ENCODE results near the gene GPR152.

GPR152 gene

GRCh38 chr11:67406420-67406968 is 46.0 kb downstream of the GPR152 start:
- Histone ChIP-seq H3F3A (ENCODE audit: insufficient read depth, low read length) (no peaks in the 10 kb centered on the region), H3K36me3 (ENCODE audit: insufficient read depth, low read length) (peaks cover 22% of the 10 kb centered on the region; the same call in 1 of the 2 replicates), H2AFZ (ENCODE audit: low read length) (no peak overlapping the region), H3K4me3 (ENCODE audit: low read depth, low read length, poor library complexity, severe bottlenecking) (peak overlapping the region; percentile 75), H3K4me2 (ENCODE audit: low read length) (peak overlapping the region; percentile 89), H3K79me2 (ENCODE audit: insufficient read depth, low read length) (no peaks in the 10 kb centered on the region), H3K9ac (ENCODE audit: low read length) (peak overlapping the region; percentile 94; the same call in 1 of the 2 replicates), H3K27me3 (ENCODE audit: insufficient read depth, low read length) (no peaks in the 10 kb centered on the region), H3K9me2 (ENCODE audit: low read depth, low read length) (no peaks in the 10 kb centered on the region), H4K20me1 (ENCODE audit: insufficient read depth, low read length) (no peaks in the 10 kb centered on the region), H3K27ac (ENCODE audit: low read depth, low read length, poor library complexity, severe bottlenecking) (peak overlapping the region; percentile 93), H3K4me1 (ENCODE audit: insufficient read depth, low read length, severe bottlenecking) (peaks cover 94% of the 10 kb centered on the region), H3K9me3 (ENCODE audit: low read length) (no peaks in the 10 kb centered on the region)
- TF ChIP-seq EZH2 (IDR thresholded peaks at IDR 0.05; ENCODE audit: borderline replicate concordance, low read length) = no peak
- TF ChIP-seq, protein P1, sequence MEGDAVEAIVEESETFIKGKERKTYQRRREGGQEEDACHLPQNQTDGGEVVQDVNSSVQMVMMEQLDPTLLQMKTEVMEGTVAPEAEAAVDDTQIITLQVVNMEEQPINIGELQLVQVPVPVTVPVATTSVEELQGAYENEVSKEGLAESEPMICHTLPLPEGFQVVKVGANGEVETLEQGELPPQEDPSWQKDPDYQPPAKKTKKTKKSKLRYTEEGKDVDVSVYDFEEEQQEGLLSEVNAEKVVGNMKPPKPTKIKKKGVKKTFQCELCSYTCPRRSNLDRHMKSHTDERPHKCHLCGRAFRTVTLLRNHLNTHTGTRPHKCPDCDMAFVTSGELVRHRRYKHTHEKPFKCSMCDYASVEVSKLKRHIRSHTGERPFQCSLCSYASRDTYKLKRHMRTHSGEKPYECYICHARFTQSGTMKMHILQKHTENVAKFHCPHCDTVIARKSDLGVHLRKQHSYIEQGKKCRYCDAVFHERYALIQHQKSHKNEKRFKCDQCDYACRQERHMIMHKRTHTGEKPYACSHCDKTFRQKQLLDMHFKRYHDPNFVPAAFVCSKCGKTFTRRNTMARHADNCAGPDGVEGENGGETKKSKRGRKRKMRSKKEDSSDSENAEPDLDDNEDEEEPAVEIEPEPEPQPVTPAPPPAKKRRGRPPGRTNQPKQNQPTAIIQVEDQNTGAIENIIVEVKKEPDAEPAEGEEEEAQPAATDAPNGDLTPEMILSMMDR (IDR thresholded peaks at IDR 0.05; ENCODE audit: low read length) = no peak

- Histone ChIP-seq H3K9ac (ENCODE audit: low read length) (peak overlapping the region; percentile 94; the same call in 1 of the 2 replicates), H3K4me3 (ENCODE audit: low read depth, low read length, poor library complexity, severe bottlenecking) (peak overlapping the region; percentile 75)
These were observed 46.7 kb downstream of the GPR152 start for GRCh38 chr11:67405688-67406339.

GRCh38 chr11:67405196-67405567 is 47.3 kb downstream of the GPR152 start:
- Histone ChIP-seq H3K27ac (ENCODE audit: low read depth, low read length, poor library complexity, severe bottlenecking) (peak overlapping the region; percentile 93), H3K4me1 (ENCODE audit: insufficient read depth, low read length, severe bottlenecking) (peaks cover 93% of the 10 kb centered on the region), H3K9me2 (ENCODE audit: low read depth, low read length) (no peaks in the 10 kb centered on the region), H2AFZ (ENCODE audit: low read length) (no peak overlapping the region), H3K4me3 (ENCODE audit: low read depth, low read length, poor library complexity, severe bottlenecking) (peak overlapping the region; percentile 75), H3K9ac (ENCODE audit: low read length) (peak overlapping the region; percentile 94; the same call in 1 of the 2 replicates), H3K36me3 (ENCODE audit: insufficient read depth, low read length) (peaks cover 19% of the 10 kb centered on the region; the same call in 1 of the 2 replicates), H3K79me2 (ENCODE audit: insufficient read depth, low read length) (peaks cover 9% of the 10 kb centered on the region; the same call in 1 of the 2 replicates), H3K27me3 (ENCODE audit: insufficient read depth, low read length) (no peaks in the 10 kb centered on the region), H3F3A (ENCODE audit: insufficient read depth, low read length) (no peaks in the 10 kb centered on the region; the same call in 1 of the 2 replicates), H3K9me3 (ENCODE audit: low read length) (no peaks in the 10 kb centered on the region), H4K20me1 (ENCODE audit: insufficient read depth, low read length) (no peaks in the 10 kb centered on the region), H3K4me2 (ENCODE audit: low read length) (peak overlapping the region; percentile 89)
- TF ChIP-seq, protein P1 (IDR thresholded peaks at IDR 0.05; ENCODE audit: low read length) = no peak
- no peak for TF ChIP-seq EZH2 (IDR thresholded peaks at IDR 0.05; ENCODE audit: borderline replicate concordance, low read length)

More at GRCh38 chr11:67405688-67406339, 46.7 kb downstream of the GPR152 start:
- Histone ChIP-seq H3K9me3 (ENCODE audit: low read length) (no peaks in the 10 kb centered on the region), H3K4me1 (ENCODE audit: insufficient read depth, low read length, severe bottlenecking) (peaks cover 93% of the 10 kb centered on the region), H3F3A (ENCODE audit: insufficient read depth, low read length) (no peaks in the 10 kb centered on the region), H3K27ac (ENCODE audit: low read depth, low read length, poor library complexity, severe bottlenecking) (peak overlapping the region; percentile 93), H3K79me2 (ENCODE audit: insufficient read depth, low read length) (peaks cover 5% of the 10 kb centered on the region; the same call in 1 of the 2 replicates), H4K20me1 (ENCODE audit: insufficient read depth, low read length) (no peaks in the 10 kb centered on the region), H3K4me2 (ENCODE audit: low read length) (peak overlapping the region; percentile 89), H3K36me3 (ENCODE audit: insufficient read depth, low read length) (peaks cover 22% of the 10 kb centered on the region; the same call in 1 of the 2 replicates), H3K9me2 (ENCODE audit: low read depth, low read length) (no peaks in the 10 kb centered on the region), H2AFZ (ENCODE audit: low read length) (no peak overlapping the region), H3K27me3 (ENCODE audit: insufficient read depth, low read length) (no peaks in the 10 kb centered on the region)
- TF ChIP-seq, protein P1 (IDR thresholded peaks at IDR 0.05; ENCODE audit: low read length) = no peak
- TF ChIP-seq EZH2 (IDR thresholded peaks at IDR 0.05; ENCODE audit: borderline replicate concordance, low read length) = no peak

Measured in OCI-LY1 (cell line).